DOHH2 (cell line): ENCODE data around the gene JADE3.

Source experiments
- EZH2phosphoT487 ChIP-seq: fragments of 200-600 bp; sonication (generic); IDR thresholded peaks from 2 replicates; pipeline ENCODE4 v1.6.1; 2017; ENCODE audit warnings: borderline replicate concordance, mild to moderate bottlenecking, antibody characterized with exemption, low read length, moderate library complexity, mixed read lengths
- TF ChIP-seq, protein P1 (sequence below): fragments of 200-600 bp; sonication (generic); IDR thresholded peaks from one replicate; pipeline ENCODE4 v1.5.1; 2014; ENCODE audit warnings: antibody characterized with exemption, mild to moderate bottlenecking, low read depth, low read length; ENCODE audit not compliant: poor library complexity, severe bottlenecking

DNA sequence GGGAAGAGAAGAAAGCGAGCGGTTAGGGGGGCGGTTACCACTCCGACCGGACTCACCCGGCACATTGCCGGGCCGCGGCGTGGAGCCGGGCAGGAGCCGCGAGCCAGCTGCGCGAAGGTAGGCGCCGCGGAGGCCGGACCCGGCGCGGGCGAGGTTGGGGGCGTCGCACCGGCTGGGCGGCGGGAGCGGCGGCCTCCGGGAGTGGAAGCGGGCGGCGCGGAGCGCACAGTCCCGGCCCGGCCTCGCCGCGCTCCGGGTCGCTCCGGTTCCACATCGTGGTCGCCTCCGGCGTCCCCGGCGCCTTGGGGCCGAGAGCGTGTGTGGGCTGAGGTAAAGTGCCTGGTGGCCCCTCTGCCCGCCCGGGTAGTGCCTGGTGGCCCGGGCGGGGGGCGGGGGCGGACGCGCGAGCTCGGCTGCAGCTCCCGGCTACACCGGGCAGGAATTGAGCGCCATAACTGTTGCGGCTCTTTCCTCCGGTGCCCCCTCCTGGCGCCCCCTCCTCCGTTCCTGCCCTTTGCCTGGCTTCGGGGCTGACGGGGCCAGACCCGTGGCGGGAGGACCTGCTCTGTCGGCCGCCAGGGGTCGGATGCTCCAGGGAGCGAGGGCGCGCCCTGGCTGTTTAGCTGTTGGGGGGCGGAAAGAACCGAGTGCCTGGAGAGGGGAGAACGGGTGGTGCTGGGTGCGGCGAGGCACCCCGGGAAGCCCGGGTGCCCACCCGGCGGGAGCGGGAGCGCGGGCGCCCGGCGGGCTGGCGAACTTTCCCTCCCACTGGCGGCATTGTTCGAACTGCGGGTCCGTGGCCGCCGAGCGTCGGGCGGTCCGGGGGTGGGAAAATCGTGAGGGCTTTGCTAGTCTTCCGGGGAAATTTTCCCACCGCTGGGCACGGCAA, 626 bp downstream of the JADE3 start:
- TF ChIP-seq, protein P1, sequence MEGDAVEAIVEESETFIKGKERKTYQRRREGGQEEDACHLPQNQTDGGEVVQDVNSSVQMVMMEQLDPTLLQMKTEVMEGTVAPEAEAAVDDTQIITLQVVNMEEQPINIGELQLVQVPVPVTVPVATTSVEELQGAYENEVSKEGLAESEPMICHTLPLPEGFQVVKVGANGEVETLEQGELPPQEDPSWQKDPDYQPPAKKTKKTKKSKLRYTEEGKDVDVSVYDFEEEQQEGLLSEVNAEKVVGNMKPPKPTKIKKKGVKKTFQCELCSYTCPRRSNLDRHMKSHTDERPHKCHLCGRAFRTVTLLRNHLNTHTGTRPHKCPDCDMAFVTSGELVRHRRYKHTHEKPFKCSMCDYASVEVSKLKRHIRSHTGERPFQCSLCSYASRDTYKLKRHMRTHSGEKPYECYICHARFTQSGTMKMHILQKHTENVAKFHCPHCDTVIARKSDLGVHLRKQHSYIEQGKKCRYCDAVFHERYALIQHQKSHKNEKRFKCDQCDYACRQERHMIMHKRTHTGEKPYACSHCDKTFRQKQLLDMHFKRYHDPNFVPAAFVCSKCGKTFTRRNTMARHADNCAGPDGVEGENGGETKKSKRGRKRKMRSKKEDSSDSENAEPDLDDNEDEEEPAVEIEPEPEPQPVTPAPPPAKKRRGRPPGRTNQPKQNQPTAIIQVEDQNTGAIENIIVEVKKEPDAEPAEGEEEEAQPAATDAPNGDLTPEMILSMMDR: peak; percentile 49
- no peak for TF ChIP-seq EZH2phosphoT487
